Esophagus muscularis mucosa (tissue), 4 donors: Measurements from ENCODE around the gene TMEM242. TPM values are rescaled to one million over a fixed set of nuclear protein-coding genes. Genes with fewer than 3 reads are reported as not detected.

Experiments used
- DNase-seq: peaks from one replicate; pipeline ENCODE4 v3.0.0-alpha.2; 2017; ENCODE audit errors: extremely low spot score
- H3K27ac ChIP-seq, 4 donors: fragments of 200-600 bp; sonication (generic); replicated peaks in 1 of 4; 1 replicate in 3 of 4; 2 replicates in 1 of 4; pipeline ENCODE4 v1.5.1; 2016 to 2019; ENCODE audit warnings: mild to moderate bottlenecking in 1 of 4
- H3K27me3 ChIP-seq, 4 donors: fragments of 200-600 bp; sonication (generic); one replicate each; pipeline versions ENCODE4 v1.5.1 to v1.6.0; 2016 to 2019
- H3K36me3 ChIP-seq, 4 donors: fragments of 200-600 bp; sonication (generic); one replicate each; pipeline ENCODE4 v1.5.1; 2016 to 2019
- H3K4me1 ChIP-seq, 4 donors: fragments of 200-600 bp; sonication (generic); one replicate each; pipeline ENCODE4 v1.5.1; 2016 to 2019
- H3K4me3 ChIP-seq, 4 donors: fragments of 200-600 bp; sonication (generic); 1 replicate in 2 of 4; 2 replicates in 2 of 4; pipeline ENCODE4 v1.5.1; 2016 to 2019; ENCODE audit warnings: mild to moderate bottlenecking in 4 of 4, moderate library complexity in 1 of 4
- H3K9me3 ChIP-seq, 4 donors: fragments of 200-600 bp; sonication (generic); 1 replicate in 3 of 4; 2 replicates in 1 of 4; pipeline ENCODE4 v1.5.1; 2016 to 2019
- CTCF ChIP-seq, 3 experiments: fragments of 200-600 bp in 2 of 3; fragments of 450-650 bp in 1 of 3; sonication (generic) in 2 of 3; IDR thresholded peaks; one replicate each; pipeline ENCODE4 v1.5.1; 2017 to 2019; ENCODE audit warnings: antibody characterized with exemption in 3 of 3, mild to moderate bottlenecking in 2 of 3, moderate library complexity in 1 of 3
- EP300 ChIP-seq: sonication (generic); formaldehyde crosslinking; IDR thresholded peaks from one replicate; pipeline ENCODE4 v1.6.1; 2017; ENCODE audit warnings: antibody characterized with exemption
- POLR2A ChIP-seq: fragments of 450-650 bp; IDR thresholded peaks from one replicate; pipeline ENCODE4 v1.6.1; 2017; ENCODE audit warnings: antibody characterized with exemption, moderate library complexity, mild to moderate bottlenecking, low read depth
- POLR2AphosphoS5 ChIP-seq, 2 donors: sonication (generic); formaldehyde crosslinking; IDR thresholded peaks; one replicate each; pipeline ENCODE4 v1.6.1; 2017; ENCODE audit warnings: antibody characterized with exemption in 2 of 2
- WGBS: methylation state at CpG from one replicate; pipeline ENCODE4 v1.1.5; 2018; 5-methylcytosine and 5-hydroxymethylcytosine counted together
- intact Hi-C: fragments of 100-400 bp; cut with DNase I; formaldehyde crosslinking; loops from one replicate; pipeline ENCODE4 v1.15.1; 2023
- total RNA-seq, 4 donors: library from RNA; depleted of rRNA; stranded (reverse); fragments of >200 nt; gene quantifications; one replicate each; pipeline versions ENCODE4 v1.1.0 to v1.2.1, GENCODE V29; 2016

TMEM242 gene
- total RNA-seq, 4 donors from 2014 or later = 6.1 to 10.1 (median 8.0) TPM

GRCh38 chr6:157265635-157266034, 57.7 kb downstream of the TMEM242 start:
- H3K4me1 ChIP-seq = peaks cover 19 to 28% (median 26%) of the 10 kb centered on the region in 4 donors
- no peak for DNase-seq

GRCh38 chr6:157265186-157265585, 58.1 kb downstream of the TMEM242 start:
- no peak for TF ChIP-seq POLR2A
- no peak for TF ChIP-seq EP300
- no peak for TF ChIP-seq CTCF (IDR thresholded peaks at IDR 0.05)
- no peak for TF ChIP-seq POLR2AphosphoS5 (IDR thresholded peaks at IDR 0.05)
- intact Hi-C loops = no loop called here
- Histone ChIP-seq H3K4me1 (peaks cover 19 to 28% (median 26%) of the 10 kb centered on the region in 4 donors), H3K27me3 (no peaks in the 10 kb centered on the region), H3K36me3 (no peaks in the 10 kb centered on the region), H3K9me3 (no peaks in the 10 kb centered on the region), H3K27ac (no peak overlapping the region), H3K4me3 (no peak overlapping the region)
- 89% methylated on average over 11 of the region's 11 CpGs for WGBS
- DNase-seq = no peak

More at GRCh38 chr6:157265635-157266034, 57.7 kb downstream of the TMEM242 start:
- TF ChIP-seq CTCF (IDR thresholded peaks at IDR 0.05) (no peak), EP300 (no peak), POLR2AphosphoS5 (IDR thresholded peaks at IDR 0.05) (no peak), POLR2A (no peak)
- Histone ChIP-seq H3K36me3 (no peaks in the 10 kb centered on the region), H3K27ac (no peak overlapping the region), H3K27me3 (no peaks in the 10 kb centered on the region), H3K9me3 (no peaks in the 10 kb centered on the region), H3K4me3 (no peak overlapping the region)
- 75% methylated on average over 6 of the region's 6 CpGs for WGBS
- intact Hi-C loops = no loop called here

GRCh38 chr6:157264701-157265100, 58.6 kb downstream of the TMEM242 start:
- no peak for DNase-seq
- 93% methylated on average over 13 of the region's 13 CpGs for WGBS
- H3K27ac ChIP-seq = no peak overlapping the region
- intact Hi-C loops = no loop called here
- no peaks in the 10 kb centered on the region for H3K36me3 ChIP-seq
- no peaks in the 10 kb centered on the region for H3K27me3 ChIP-seq
- H3K4me1 ChIP-seq = peaks cover 16 to 26% (median 24%) of the 10 kb centered on the region in 4 donors
- TF ChIP-seq EP300 = no peak
- no peak for TF ChIP-seq POLR2AphosphoS5 (IDR thresholded peaks at IDR 0.05)
- no peak for TF ChIP-seq CTCF (IDR thresholded peaks at IDR 0.05)
- no peak overlapping the region for H3K4me3 ChIP-seq
- no peaks in the 10 kb centered on the region for H3K9me3 ChIP-seq

GRCh38 chr6:157263881-157264397, 59.4 kb downstream of the TMEM242 start:
- no peak overlapping the region for H3K4me3 ChIP-seq
- H3K9me3 ChIP-seq = no peaks in the 10 kb centered on the region
- peaks cover 9 to 18% (median 17%) of the 10 kb centered on the region in 4 donors for H3K4me1 ChIP-seq
- no peaks in the 10 kb centered on the region for H3K27me3 ChIP-seq
- H3K27ac ChIP-seq = no peak overlapping the region
- WGBS = 80% methylated on average over 3 of the region's 3 CpGs
- no peak for DNase-seq
- H3K36me3 ChIP-seq = no peaks in the 10 kb centered on the region
- intact Hi-C loops = no loop called here
- TF ChIP-seq POLR2A (no peak), CTCF (IDR thresholded peaks at IDR 0.05) (no peak), POLR2AphosphoS5 (IDR thresholded peaks at IDR 0.05) (no peak), EP300 (no peak)

GRCh38 chr6:157263146-157263545, 60.2 kb downstream of the TMEM242 start:
- Histone ChIP-seq H3K27ac (no peak overlapping the region), H3K9me3 (no peaks in the 10 kb centered on the region), H3K27me3 (no peaks in the 10 kb centered on the region), H3K4me3 (no peak overlapping the region), H3K36me3 (no peaks in the 10 kb centered on the region), H3K4me1 (peaks cover under 1 to 10% (median 9%) of the 10 kb centered on the region in 4 donors)
- DNase-seq = no peak
- 82% methylated on average over 5 of the region's 5 CpGs for WGBS
- no peak for TF ChIP-seq EP300
- intact Hi-C loops = no loop called here
